Hepatic stellate cell (primary cell): ENCODE data around the gene GAB2.
"Not testable (repeated sequence)": the region's sequence is repeated elsewhere in the genome, so short reads cannot be mapped to it uniquely, and the experiment has no call there.

ENCODE experiments used
- DNase-seq: peaks from one replicate; pipeline ENCODE4 v3.0.0; 2011; ENCODE audit warnings: low spot score

GAB2 gene

DNA sequence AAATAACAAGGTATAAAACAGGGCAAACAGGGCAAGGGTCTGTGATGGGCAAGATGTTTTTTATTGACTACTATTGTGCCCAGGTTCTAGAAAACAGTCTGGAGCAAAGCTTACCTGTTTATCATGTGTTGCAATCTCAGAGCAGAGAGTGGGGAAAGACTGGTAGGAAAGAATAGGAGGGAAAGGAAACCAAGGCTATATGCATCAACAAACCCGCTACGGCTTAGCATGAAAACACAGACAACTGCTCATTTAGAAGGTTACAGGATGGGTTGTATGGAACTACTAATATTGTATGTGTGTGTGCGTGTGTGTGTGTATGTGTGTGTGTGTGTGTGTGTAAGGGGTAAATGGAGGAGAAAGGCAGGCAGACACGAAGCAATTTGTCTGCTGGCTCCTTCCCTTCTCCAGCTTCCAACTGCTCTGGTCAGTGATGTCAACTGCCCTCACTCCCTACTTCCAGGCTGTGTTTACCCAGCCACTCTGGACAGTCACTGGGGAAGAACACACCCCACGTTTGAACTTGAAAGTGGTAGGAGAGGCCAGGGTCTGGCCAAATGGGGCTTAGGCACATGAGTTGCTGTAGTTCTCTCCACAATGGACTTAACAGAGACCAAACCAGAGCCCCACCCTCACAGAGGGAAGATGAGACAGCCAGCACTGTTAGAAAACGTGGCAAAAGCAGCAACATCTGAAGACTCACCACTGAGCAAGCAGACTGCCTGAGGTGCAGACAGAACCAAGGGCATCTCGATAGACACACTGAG is 47.0 kb downstream of the GAB2 start:
- DNase-seq, result peak; percentile 24

DNA sequence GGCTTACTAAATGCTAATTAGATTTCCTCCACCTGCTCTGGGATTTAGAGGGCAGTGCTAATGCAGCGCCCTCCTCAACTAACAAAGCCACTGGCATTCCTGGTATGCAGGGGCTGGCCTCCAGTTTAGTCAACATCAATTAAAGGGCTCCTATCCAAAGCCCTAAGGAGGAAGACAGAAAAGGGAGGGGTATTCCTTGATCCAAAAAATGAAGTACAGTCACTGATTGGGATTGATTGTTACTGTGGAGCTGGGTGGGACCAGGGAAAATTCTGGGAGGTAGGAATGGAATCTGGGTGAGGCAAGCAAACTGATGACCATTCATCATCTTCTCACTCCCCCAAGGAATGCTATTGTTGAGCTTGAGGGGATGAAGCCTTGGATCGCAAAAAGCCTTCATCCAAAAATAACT is 52.2 kb downstream of the GAB2 start:
- DNase-seq, result no peak

DNA sequence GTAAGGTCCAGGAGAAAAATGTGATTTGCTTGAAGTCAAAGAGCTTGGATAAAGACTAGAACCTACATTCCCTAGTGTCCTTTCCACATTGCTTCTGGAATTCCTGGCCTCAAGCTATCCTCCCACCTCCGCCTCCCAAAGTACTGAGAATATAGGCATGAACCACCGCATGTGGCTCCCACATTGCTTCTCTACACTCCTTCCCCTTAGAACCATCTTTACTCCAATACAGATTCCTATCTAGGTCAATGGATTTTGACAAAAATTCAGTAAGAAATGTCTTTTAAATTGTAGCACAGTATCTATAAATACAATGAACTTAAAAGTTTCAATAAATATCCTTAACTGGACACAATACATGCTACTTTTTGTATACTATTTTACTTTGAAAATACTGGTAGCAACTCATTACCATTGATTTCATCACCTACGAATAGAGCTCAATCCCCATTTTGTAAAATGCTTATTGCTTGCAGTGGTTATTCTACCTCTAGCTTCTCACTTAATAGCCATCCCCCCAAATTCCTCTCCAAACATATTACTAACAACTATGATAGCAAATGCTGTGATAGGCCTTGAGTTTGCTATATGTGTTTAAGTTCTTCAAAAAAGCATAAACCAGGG is 53.4 kb downstream of the GAB2 start:
- DNase-seq, result no peak

DNA sequence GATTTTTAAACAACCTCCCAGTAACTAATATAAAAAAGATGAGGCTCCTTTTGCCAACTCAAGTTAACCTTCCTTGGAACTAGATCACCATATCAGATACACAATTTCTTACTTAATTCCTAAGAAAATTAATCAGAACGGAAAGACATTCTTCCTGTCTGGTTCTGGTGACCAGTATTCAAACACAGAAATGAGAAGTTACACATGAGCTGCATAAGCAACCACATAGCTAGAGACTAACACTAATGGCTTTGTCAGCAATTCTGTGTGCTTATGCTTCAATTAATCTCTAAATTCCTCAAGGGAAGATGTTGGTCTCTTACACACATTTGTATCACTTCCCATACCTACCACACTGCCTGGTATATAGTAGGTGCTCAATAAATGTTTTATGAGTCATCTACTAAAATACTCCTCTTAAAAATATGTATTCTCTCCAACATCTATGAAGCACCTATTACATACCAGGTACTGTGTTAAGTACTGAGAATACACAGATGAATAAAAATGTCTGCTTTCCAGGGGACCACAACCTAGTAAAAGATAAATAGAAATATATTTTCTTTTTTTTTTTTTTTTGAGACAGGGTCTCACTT is 54.5 kb downstream of the GAB2 start:
- no peak for DNase-seq

DNA sequence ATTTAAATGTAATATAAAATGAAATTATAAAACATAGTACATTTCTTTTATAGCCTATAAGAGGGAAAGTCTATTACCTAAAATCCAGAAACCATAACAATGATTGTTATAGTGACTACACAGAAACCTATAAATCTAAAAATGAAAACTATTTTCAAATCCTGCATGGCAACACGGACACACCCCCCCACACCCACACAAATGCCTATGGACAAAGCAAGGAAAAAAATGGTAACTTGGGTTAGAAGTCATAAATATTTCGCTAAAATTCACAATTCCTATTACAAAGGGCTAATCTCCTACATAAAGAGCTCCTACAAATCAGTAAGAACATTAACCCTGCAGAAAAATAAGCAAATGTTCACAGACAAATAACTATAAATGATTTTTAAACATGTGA is 56.4 kb downstream of the GAB2 start:
- no peak for DNase-seq

DNA sequence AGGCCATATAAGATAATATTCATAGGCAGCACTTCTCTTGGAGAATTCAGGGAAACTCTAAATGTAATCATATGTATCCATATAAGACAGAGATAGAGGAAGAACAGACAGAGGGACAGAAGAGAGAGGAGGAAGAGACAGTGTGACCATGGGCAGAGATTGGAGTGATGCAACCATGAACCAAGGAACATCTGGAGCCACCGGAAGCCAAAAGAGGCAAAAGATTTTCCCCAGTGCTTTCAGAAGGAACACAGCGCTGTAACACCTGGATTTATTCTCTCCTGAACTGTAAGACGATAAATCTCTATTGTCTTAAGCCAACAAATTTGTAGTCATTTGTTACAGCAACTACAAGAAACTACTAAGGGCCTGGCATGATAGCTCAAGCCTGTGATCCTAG is 57.7 kb downstream of the GAB2 start:
- DNase-seq, result no peak

DNA sequence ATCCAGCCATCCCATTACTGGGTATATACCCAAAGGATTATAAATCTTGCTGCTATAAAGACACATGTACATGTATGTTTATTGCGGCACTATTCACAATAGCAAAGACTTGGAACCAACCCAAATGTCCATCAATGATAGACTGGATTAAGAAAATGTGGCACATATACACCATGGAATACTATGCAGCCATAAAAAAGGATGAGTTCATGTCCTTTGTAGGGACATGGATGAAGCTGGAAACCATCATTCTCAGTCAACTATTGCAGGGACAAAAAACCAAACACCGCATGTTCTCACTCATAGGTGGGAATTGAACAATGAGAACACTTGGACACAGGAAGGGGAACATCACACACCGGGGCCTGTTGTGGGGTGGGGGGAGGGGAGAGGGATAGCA is 59.7 kb downstream of the GAB2 start:
- DNase-seq, result not testable (repeated sequence)

DNA sequence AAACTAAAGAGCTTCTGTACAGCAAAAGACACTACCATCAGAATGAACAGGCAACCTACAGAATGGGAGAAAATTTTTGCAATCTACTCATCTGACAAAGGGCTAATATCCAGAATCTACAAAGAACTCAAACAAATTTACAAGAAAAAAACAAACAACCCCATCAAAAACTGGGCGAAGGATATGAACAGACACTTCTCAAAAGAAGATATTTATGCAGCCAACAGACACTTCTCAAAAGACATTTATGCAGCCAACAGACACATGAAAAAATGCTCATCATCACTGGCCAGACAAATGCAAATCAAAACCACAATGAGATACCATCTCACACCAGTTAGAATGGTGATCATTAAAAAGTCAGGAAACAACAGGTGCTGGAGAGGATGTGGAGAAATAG is 60.2 kb downstream of the GAB2 start:
- not testable (repeated sequence) for DNase-seq

DNA sequence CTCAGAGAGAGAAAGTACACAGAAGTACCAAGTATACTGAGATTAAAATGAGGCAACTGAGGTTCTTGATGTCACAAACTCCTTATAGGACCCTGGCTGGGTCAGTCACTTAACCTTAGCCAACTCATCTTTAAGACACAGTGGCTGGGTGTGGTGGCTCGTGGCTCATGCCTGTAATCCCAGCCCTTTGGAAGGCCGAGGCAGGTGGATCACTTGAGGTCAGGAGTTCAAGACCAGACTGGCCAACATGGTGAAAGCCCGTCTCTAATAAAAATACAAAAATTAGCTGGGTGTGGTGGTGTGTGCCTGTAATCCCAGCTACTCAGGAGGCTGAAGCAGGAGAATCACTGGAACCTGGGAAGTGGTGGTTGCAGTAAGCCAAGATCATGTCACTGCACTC is 61.9 kb downstream of the GAB2 start:
- not testable (repeated sequence) for DNase-seq

DNA sequence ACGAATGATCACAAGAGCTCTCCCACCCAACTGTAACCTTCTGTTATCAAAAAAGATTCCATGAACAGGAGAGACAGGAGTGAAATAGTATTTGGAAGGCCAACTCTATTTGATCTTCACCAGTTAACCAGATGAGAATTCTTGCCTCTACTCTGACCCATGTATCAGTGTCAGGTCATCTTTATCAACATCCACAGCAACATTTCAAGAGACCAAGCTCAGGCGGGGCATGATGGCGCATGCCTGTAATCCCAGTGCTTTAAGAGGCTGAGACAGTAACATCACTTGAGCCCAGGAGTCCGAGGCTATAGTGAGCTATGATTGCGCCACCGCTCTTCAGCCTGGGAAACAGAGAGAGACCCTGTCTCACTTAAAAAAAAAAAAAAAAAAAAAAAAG is 62.3 kb downstream of the GAB2 start:
- DNase-seq, result no peak

DNA sequence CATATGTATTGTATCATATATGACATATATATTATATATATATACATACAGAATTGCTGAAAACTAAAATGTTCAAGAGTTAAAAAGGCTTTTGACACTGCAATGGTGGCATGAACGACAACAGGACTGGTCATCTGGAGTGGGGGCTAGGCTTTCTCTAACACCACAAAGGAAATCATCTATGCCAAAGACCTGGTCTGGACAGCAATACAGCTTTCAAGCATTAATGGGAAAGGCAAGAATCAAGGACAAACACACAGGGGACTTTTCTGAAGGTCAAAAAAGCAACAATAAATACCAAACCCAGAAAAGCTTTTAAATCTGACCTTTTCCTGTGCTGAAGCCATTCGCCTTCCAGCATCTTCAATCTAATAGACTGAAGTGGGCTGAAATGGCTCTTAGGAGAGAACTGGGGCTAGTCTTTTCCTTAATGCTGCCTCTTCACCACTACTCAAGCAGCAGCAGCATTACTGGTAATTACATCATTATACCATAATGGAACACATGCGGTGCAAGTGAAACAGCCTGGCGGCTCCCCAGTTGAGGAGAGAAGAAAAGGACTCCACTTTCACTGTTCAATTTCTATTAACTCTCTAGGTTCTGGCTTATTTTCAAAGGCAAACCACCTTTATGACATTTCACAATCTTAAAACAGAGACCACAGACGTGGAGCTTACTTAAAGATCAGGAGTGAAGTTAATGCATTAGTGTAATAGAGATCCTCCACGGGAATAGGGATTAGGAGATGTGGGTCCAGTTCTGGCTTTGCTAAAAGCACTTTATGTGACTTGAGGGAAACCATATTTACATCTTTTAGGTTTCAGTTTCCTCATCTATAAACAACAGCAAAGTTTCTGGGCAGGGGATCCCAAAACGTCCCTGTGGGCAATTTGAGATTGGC is 63.0 kb downstream of the GAB2 start:
- no peak for DNase-seq

DNA sequence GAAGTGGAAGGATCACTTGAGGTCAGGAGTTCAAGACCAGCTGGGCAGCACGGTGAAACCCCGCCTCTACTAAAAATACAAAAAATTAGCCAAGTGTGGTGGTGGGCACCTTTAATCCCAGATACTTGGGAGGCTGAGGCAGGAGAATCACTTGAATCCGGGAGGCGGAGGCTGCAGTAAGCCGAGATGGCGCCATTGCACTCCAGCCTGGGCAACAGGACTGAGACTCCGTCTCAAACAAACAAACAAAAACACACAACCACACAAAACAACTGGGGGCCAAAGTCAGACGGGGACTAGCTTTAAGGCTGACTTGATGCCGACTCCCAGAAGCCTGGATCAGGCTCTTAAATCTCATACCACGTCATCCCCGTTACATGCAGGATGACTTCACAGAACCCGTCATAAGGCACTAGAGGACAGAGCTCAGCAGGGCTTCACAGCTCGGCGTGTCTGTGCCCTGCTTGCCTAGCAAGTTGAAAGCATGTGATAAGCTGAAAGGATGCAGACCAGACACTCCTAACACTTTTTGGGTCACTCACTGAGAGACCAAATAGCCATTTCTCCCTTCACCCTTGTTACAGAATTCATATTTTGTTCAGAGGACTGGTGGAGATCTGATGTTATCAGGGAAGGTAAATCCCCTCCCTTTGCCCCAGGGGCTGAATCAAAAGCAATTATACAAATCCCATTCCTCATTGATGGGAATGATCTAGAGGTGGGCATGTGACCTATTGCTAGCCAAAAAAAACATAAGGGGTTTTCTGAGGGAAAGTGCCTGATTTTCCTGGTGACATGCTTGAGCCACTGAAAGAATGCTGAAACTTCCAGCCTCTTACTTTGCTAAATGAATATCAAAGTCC is 65.4 kb downstream of the GAB2 start:
- DNase-seq, result no peak

DNA sequence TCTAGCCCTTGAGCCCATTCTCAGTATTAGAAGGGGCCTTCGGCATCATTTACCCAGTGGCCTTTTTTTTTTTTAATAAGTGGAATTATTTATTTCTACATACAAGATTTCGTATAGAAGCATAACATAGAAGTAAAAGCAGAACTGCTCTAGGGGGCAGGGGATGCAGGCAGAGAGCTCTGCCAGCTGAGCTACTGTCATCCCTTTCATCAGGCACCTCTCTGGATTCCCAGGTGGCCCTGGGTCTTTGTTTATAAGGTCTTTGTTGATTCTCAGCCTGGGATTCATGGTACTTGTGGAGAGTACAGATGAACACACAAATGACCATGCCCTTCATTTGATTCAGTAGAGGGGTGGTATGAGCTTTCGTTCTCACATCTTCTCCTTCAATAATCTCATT is 66.4 kb downstream of the GAB2 start:
- no peak for DNase-seq

DNA sequence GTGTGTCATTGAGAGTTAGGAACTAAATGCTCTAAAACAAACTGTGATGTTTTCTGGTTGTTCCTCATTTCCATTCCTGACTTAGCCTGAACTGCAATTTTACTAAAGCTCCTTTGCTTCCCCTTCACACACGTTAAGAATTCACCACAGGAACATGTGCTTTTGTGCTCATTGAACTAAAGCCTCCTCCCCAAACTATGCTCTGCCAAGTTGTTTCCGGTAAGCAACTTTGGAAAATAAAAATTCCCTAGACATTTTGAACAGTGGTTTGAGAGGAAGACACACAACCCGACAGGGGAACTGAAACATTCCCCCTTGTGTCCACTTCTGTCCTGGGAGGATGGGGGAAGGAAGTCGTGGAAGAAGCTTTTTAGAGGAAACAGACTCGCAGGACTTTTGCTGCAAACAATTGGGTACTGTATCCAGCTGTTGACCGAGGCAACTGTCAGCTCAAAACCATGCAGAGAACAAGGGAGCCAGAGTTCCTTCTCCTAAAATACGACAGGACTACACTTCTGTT is 66.9 kb downstream of the GAB2 start:
- DNase-seq, result no peak

DNA sequence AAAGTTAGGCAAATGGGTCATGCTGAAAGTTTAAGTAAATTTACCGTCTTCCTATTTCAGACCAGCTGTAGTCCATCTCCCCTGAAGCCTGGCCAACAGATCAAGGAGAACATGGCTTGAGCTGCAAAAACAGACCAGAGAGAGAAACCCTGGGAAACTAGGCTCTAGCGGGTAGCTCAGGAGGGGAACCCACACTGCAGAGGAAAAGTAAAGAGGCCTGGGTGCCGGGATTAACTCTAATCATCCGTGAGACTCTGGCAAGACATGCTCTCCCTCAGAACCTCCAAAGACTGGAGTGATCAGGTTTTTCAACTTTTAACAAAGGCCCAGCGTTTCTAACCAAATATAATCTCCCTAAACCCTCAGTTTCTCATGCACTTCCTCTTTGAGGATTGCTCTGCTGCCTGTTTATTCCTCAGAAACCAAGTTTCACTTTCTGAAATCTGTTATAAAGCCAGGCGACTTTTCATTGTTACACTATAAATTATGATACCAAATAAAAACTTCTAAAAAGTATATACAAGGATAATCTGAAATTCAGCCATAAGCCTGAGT is 67.5 kb downstream of the GAB2 start:
- DNase-seq, result no peak

DNA sequence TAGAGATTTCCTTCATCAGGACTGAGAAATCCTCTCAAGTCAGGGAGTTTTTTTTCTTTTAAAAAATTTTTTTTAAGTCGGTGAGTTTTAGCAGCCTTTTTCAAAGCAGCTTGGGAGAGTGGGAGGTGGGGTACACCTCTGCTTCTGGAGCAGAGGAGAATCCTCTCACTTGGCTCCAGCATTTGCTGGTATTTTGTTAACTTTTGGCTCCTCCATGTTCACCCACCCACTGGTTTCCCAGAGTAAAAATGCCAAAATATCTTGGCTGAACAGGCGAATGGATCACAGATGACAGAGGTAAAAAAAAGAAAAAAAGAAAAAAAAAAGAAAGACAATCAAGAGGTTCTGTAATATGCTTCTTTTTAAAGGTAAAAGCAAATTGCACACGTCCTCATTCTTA is 68.0 kb downstream of the GAB2 start:
- no peak for DNase-seq

DNA sequence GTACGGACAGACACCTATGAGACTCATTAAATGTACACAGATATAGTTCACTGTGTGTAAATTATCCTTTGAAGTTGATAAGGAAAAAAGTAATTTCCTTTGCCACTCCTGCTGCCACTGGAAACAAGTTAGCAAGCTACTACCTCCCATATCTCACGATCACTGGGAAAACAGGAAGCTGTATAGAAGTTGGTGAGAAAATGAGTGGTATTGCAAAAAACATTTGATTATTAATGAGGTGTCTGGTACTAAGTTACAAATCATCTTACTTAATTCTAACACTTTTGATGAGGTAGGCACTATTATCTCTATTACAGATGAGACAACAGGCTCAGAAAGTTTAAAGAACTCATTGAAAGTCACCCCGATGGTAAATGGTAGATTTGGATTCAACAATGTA is 68.5 kb downstream of the GAB2 start:
- no peak for DNase-seq

DNA sequence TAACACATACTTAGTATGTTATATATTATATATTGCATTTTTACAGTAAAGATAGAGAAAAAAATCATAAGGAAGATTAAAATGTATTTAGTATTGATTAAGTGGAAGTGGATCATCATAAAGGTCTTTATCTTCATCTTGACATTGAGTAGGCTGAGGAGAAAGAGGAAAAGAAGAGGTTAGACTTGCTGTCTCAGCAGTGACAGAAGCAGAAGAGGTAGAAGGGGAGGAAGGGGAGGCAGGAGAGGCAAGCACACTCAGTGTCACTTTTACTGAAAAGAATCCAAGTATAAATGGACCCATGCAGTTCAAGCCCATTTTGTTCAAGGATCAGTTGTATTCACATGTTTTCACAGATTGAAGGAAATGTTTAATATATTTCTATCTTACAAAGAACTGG is 69.7 kb downstream of the GAB2 start:
- DNase-seq, result no peak

DNA sequence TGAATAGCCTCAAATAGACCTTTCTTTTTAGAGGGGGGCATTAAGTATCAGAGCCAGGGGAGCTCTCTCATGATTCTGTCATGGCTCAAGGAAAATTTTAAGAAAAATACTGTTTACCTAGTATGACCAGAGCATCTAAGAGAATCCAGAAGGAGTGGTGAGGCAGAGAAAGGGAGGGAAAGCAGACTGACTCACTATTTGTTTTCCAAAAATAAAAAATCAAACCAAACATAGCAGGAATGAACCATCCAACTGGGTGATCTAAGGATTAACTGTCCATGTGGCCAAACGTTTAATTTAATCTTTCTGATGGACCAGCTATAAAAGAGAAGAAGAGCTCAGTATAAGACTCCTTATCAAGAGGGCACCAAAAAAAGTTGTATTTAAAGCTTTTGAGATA is 70.8 kb downstream of the GAB2 start:
- DNase-seq, result no peak

DNA sequence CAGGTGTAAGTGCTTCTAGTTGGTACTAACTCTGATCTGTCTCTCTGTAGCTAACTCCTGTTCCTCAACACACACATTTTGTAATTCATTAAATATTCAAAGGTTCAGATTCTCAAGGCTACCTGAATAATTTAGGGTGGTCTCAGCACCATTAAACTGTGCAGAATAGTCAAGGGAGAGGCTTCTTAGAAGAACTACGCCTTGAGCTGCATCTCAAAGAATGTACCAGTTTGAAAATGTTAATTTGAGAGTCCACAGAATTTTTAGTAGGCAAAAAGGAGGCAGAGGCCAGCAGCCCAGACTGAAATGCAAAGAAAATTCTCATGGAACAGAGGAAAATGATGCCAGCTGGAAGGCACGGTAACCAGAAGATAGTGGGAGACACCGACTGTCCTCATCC is 72.2 kb downstream of the GAB2 start:
- no peak for DNase-seq

DNA sequence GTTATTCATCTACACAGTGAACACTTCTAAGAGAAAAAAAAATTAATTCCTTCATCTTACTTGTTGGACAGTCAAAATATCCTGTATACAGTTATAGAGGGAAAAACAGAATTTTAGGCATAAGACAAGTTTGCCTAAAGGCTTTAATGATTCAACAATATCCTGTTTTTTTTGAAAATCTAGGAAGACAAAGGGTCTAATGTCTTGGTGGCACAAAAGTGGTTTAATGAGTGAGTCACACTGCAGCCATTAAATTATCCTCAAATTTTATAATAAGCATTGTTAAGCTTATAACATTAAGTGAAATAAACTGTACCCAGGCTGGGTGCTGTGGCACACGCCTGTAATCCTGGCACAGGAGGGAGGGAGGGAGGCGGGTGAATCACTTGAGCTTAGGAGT is 72.9 kb downstream of the GAB2 start:
- no peak for DNase-seq
